Astrocyte of the hippocampus (primary cell): ENCODE measurements around the gene ACAP3.

Experiments used
- DNase-seq: peaks from one replicate; pipeline ENCODE4 v3.0.0; 2011; ENCODE audit warnings: low read depth, low spot score

The ACAP3 gene, protein sequence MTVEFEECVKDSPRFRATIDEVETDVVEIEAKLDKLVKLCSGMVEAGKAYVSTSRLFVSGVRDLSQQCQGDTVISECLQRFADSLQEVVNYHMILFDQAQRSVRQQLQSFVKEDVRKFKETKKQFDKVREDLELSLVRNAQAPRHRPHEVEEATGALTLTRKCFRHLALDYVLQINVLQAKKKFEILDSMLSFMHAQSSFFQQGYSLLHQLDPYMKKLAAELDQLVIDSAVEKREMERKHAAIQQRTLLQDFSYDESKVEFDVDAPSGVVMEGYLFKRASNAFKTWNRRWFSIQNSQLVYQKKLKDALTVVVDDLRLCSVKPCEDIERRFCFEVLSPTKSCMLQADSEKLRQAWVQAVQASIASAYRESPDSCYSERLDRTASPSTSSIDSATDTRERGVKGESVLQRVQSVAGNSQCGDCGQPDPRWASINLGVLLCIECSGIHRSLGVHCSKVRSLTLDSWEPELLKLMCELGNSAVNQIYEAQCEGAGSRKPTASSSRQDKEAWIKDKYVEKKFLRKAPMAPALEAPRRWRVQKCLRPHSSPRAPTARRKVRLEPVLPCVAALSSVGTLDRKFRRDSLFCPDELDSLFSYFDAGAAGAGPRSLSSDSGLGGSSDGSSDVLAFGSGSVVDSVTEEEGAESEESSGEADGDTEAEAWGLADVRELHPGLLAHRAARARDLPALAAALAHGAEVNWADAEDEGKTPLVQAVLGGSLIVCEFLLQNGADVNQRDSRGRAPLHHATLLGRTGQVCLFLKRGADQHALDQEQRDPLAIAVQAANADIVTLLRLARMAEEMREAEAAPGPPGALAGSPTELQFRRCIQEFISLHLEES

DNA sequence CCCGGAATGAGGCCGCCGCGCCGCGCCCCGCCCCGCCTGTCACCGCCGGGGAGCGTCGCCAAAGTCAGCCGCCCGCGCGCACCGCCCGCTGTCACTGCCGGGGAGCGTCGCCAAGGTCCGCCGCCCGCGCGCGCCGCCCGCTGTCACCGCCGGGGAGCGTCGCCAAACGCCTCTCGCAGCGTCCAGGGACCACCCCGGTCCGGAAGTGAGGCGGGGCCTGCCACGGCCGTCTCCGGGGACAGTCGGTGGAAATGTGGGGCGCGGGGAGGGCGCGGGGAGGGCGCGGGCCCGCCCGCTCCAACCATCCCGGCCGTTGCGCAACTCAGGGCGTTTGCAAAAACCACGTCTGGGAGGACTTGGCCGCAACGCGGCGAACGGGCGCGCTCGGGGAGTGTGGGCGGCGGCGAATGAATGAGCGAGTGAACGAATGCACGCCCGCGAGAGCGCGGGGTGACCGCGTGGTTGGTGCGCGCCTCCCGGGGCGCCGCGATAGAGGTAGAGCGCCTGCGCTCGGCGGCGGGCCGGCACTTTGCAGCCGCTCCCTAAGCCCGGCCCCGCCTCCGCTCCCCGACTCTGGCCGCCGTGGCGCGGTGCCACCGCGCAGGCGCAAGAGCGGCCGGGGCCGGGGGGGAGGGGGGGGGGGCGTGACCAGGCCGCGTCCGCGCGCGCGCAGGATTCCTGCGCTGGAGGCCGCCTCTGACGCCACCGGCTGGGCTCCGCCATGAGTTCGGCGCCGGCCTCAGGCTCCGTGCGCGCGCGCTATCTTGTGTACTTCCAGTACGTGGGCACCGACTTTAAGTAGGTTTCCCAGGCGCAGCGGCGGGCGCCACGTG is at the start of gene ACAP3, which contains the start of gene PUSL1:
TSS of gene ACAP3 (minus strand) at position 8 of the 833 bp plus-strand sequence. CDS start 115 bp downstream, outside the sequence.
TSS of gene PUSL1 (plus strand) at position 675 of the 833 bp plus-strand sequence. CDS start at position 722, 47 bp downstream.
- DNase-seq = peak; percentile 97

DNA sequence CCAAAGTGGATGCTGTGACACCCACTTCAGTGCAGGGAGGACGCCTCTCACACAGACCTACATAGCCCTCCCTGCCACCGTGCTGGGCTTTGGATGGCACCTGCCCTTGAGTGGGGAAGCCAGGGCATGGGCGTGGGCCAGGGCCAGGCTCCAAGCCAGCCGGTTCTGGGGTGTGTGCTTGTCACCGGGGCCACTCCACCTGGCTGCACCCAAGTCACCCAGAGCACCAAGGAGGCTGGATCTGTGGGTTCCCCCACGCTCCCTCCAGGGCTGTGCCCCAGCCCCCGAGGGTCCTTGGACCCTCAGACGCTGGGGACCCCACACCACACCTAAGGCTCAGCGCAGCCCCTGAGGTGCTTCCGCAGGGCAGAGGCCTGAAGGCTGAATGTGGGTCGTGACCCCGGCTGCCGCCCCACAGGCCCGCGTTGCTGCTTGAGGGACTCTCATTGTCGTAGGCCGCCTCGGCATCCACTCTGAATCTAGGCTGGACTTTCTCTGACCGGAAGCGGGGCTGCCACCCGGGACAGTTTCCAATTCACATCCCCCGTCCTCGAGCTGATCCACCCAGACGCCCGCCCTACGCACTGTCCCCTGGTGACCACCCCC is 49.2 kb upstream of the ACAP3 start:
- DNase-seq = peak; percentile 52

DNA sequence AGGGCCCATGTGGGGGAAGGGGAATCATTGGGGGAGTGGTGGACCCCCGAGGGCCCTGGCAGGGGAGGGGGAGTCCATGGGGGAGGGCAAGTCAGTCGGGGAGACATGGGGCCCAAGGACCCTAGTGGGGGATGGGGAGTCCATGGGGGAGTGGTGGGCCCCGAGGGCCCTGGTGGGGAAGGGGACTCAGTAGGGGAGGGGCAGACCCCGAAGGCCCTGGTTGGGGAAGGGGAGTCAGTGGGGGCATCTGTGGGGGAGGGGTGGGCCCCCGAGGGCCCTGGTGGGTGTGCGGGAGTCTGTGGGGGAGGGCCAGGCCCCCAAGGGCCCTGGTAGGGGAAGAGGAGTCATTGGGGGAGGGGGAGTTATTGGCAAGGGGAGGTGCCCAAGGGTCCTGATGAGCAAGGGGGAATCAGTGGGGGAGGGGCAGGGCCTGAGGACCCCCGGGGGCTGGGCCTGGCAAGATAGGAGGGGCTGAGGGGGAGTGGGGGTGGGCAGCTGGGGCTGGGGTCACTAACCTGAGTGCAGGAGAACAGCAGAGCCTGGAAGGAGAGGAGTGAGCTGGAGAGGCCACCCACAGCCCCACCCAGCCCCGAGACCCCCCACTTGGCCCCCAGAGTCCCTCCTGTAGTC is 48.6 kb upstream of the ACAP3 start:
- no peak for DNase-seq

DNA sequence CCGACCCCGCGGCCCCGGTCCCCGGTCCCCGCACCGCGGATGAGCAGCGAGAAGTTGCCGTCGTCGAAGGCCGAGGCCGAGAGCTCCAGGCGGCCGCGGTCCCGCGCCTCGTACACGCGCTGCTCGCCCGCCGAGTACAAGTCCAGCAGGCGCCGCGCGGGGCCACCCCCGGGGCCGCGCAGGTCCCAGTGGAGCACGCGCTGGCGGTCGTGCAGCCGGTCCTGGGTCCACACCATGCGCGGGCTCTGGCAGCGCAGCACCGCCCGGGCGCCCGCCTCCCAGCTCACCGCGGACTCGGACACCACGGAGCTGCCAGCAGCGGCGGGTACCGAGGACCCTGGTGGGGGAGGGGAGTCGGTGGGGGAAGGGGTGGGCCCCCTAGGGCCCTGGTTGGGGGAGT is 47.7 kb upstream of the ACAP3 start:
- peak; percentile 69 for DNase-seq

DNA sequence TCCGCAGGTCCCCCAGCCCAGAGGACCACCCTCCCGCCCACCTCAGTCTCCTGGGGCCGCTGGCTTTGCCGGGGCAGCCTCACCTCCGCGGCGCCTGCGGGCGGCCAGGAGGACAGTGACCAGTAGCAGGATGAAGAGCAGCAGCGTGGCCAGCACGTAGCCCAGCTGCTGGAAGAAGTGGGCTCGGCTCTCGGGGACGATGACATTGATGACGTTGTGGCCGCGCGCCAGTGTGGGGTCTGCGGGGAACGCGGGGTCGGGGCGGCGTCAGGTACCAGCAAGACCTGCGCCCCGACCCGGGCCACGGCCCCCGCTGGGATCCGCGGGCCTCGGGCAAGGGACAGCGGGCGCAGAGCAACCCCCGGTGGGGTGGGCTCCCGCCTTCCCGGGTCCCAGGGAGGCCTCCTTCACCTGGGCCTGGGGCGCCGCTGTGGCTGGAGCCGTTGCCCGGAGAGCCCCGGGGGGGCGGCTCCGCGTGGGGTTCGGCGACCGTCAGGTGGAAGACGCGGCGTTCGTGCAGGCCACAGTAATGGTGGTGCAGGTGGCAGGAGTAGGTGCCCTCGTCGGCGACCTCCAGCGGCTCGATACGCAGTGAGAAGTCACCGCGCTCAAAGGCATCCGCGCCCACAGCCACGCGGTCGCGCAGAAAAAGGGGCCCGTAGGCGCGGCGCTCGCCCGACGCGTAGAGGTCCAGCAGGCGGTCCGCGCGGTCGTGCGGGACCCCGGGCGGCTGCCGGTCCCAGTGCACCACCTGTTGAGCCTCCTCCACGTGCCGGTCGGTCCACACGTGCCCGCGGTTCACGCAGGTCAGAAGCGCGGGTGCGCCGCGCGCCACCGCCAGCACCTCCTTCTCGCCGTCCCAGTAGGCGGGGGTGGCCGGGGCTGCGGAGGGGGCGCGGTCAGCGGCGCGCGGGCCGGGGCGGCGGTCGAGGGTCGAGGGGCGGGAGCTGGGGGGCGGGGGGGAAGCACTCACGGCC is 46.8 kb upstream of the ACAP3 start:
- DNase-seq = no peak

DNA sequence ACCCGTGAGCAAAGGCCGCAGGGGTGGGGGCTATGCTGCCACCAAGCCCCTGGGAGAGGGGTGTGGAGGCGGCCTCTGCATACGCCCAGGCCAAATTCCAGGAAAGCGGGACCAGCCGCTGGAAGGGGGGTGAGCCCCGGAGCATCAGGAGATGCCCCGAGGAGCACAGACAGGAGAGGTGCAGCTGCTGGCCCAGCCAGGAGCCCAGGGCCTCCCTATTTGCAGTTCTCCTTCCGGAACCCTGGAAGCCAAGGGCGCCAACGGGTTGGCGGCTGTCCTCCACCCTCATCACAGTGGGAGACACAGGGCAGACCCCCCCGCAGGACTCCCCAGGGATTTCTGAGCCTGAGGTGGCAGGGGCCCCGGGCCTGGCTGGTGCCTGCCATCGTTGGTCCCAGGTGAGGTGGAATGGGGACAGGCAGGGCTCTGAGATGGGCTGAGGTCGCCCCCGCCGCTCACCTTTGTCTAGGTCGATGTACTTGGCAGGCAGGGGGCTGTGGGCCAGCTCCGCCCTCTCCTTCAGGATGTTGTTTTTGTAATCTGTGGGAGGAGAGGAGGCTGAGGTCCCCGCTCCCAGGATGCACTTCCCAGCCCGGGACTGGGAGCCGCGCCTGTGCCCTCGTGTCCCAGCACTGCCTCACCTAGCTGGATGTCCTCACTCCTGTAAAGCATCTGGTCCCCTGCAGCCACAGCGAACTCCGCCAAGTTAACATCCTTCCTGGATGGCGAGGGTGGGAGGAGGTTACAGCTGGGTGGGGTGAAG is 45.8 kb upstream of the ACAP3 start:
- no peak for DNase-seq

DNA sequence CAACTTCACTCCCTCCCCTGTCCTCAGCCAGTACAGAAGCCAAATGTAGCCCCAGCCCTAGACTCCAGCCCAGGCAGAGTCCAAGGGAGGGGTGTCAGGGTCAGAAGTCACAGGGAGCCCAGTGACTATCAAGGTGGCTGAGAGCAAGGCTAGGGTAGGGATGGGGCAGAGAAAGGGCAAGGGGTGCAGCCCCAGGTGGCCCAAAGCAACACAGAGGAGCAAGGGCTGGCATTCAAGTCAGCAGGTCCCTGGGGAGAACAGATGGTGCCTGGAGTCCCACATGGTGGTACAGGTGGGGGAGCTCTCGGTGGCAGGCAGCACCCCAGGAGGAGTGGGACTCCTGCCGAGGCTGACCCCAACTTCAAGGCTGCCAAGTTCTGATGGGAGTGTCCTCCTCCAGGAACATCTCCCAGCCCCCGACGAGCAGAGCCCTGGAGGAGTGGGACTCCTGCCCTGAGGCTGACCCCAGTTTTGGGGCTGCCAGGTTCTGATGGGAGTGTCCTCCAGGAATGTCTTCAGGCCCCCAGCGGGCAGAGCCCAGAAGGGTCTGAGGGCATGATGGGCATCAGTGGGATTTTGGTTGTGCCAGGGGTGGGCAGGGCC is 45.2 kb upstream of the ACAP3 start:
- no peak for DNase-seq

DNA sequence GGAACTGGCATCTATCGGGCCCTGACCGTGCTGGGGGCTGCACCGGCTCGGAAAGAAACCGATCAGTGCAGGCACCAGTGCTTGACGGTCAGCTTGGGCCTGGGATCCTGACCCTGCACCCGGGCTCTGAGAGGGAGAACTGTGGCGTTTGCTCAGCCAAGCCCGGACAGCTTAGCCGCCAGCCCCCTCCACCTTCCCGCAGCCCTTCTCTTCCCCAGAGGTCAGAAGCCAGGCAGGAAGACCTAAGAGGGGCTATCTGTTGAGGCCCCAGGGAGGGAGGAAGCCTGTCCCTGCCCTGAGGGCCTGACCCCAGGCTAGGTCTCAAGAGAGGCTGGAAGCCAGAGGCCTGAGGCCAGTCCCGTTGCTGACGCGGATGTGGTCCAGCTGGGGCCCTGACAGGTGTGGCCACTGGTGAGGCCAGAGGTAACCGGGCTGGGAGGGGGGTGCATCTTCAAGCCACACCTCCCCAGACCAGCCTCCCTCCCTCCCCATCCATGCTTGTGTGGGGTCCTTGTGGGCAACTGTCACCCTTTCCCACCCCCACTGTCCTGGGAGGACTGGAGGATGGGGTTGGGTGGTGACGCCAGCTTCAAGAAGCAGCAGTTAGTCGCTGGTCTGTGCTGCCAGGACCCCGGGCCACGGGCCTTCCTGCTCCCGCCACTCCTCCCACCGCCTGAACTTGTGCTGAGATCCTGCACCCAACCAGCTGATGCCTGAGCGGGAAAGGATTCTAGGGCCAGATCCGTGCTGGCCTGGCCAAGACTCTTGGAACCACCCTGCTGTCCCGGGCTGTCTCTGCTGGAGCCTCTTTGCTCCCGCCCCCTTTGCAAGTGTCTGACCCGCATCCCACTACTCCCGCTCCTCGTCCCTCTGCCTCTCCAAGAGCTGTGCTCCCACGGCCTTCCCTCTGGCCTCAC is 44.0 kb upstream of the ACAP3 start:
- DNase-seq = peak; percentile 48

DNA sequence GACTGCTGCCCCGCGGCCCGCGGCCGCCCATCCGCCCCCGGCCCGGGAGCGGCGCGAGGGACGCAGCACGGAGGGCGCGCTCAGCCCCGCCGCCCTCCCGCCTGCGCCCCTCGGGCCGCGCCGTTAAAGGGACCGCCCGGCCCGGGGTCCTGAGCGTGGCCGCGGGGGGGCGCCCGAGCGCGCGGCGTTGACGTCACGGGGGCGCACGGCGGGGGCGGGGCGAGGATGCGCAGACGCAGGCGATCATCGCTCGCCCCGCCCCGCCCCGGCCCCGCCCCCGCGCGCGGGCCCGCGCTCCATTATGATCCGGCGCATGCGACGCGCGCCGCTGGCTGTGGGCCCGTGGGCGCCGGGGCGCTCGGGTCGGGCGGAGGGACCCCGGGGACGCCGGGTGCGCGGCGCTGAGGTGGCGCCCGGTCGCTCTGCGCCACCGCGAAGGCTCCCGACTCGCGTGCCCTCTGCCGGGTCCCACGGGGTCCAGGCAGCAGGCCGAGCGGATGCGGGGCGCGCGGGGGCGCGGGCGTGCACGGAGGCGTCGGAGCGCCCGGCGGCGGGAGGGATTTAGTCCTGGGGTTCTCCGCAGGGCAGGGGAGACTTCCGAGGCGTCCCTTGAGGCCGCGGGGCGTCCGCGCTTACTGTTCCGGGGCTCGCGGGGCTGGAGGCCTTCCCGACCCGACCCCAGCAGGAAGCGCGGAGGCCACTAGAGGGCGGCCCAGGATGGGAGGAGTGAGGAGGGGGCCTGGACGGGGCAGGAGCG is 41.7 kb upstream of the ACAP3 start, which contains the start of gene DVL1:
TSS of gene DVL1 (minus strand) at position 163 of the 757 bp plus-strand sequence. CDS start 353 bp downstream, outside the sequence.
- DNase-seq = peak; percentile 91

DNA sequence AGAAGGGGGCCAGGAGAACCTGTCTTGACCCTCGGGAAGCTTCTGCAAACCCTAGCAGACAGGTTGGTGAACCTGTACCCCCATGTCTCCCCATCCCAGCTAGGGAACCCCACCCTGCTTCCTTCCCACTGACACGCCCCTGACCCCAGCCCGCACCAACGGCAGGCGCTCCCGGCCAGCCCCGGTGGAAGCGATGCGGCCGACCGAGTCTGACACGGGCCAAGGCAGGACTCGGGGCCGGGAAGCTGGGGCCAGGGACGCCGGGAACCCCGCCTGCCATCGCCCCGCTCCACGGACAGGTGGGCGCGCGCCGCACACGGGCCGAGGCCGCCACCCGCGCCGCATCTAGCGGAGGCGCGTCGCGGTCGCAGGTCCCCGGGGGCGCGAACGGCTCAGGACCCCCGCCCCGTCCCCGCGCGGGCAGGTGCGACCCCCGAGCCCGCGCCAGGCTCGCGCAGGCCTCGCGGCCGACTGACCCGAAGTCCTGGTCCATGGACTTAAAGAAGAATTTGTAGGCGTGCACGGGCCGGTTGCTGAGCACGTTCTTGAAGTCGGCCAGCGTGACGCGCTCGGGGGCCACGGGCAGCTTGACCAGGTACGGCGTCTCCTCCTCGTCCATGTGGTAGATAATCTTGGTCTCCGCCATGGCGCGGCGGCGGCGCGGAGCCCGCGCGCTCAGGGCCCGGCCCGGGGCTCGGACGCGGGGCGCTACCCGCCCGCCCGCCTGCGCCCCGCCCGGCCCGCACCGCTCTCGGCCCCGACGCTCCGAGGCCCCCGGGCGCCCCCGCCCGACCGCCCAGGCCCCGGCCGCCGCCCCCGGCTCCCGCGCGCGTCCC is 40.9 kb upstream of the ACAP3 start:
- DNase-seq = peak; percentile 68

DNA sequence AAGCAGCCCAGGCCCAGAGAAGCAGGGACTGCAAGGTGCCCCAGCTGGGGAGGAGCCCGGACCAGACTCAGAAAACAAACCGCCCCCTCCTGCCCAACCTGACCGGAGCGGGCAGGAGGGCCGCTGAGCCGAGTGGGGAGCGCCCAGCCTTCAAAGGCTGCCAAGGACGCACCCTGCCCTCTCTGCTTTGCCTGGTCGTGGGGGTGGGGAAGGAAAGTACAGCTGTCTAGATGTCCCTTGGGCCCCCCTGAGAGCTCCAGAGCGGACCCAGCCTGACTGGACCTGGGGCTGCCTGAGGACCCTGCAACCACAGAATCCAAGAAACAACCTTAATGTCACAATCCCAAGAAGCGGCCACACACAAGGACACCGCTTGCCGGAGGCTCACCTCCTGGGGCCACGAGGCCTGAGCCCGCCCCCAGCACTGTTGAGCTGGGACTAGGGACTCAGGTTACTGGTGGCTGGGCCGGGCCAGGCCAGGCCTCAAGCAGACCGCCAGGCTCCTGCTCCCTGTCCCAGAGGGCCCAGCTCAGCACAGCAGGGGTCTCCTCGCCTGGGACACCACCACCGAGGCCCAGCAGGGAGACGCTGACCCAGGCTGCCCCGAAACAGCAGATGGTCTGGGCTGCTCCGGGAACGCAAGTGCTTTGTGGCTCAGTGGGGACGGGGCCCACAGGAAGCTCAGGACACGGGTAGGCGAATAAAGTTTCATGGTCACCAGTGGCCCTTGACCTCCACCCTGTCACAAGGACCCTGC is 40.1 kb upstream of the ACAP3 start:
- peak; percentile 57 for DNase-seq

DNA sequence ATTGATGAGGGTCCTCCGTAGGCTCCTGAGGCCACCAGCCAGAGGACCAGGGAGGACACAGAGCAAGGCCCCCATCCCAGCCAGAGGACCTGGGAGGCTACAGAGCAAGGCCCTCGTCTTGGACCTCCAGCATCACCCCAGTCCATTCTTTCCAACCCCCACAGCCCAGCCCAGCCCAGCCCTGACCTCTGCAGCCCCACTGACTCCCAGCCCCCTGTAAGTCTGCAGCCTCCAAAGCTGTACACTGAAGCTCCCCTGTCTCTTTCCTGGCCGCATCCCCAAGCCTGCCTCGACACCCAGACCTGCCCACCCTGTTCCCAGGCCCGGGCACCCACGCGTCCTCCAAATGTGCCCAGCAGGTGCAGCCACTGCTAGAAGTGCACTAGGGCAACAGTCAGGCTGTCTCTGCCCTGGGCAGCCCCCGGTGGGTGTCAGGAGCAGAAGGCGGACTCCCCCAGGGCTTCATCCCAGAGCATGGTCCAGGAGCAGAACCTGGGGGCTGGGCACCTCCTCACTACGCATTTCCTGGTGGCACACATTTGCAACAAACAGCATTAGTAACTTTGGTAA is 39.4 kb upstream of the ACAP3 start:
- no peak for DNase-seq

DNA sequence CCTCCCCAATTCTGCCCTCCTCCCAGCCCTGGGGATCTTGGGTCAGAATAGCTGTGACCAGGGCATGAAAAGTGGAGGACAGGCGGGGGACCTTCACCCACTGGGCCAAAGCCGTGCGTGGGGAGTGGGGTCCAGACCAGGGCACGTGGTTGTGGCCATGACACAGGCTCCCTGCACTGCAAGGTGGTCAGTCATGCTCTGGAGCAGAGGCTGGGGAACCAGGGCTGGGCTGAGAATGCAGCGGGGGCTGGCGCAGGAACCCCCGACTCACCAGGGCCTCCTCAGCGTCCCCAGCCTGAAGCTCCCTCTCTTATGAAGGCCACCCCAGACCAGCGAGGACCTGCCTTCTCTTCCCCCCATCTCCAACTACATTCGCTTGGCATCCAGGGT is 38.8 kb upstream of the ACAP3 start:
- no peak for DNase-seq

DNA sequence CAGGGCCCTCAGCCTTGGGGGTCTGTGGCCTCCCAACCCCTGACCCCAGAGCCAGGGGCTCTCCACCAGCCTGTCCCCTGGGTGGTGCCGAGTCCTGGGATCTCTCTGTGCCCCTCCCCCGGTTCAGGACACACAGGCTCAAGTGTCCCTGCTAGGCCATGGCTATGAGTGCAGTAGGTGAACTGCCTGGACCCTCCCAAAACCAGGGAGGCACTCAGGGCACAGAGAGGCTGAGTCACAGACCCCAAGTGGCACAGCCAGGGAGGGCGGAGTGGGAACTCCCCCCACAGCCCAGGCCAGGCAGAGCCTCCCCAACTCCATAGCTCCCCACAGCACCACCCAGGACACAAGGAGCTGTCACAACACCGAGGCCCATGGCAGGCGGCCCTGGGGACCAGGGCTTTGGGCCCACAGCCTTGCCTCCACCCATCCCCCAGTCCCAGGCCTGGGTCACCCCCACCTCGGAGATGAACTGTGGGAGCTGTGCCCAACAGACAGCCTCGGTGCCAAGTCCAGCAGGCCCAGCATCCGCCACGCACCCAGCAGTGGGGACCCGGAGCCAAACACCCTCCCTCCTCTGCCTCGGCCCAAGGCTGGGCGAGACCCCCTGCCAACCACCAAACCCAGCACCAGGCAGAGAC is 38.2 kb upstream of the ACAP3 start:
- DNase-seq = no peak
